Fibroblast of skin of scalp (primary cell): ENCODE measurements around the gene REPS2. TPM values are rescaled to one million over a fixed set of nuclear protein-coding genes. Genes with fewer than 3 reads are reported as not detected.
A peak's percentile ranks its signal among the peaks of the same experiment; 100 is the strongest.
"Not testable (repeated sequence)": the region's sequence is repeated elsewhere in the genome, so short reads cannot be mapped to it uniquely, and the experiment has no call there.

ENCODE experiments used
- DNase-seq: peaks from one replicate; pipeline ENCODE4 v3.0.0-alpha.2; 2013
- polyA plus RNA-seq, 2 experiments: library from polyadenylated mRNA; unstranded; fragments of 120-200 nt; gene quantifications; one replicate each; pipeline ENCODE4 v1.2.1, GENCODE V29; 2013; ENCODE audit not compliant: insufficient read length in 2 of 2

Gene REPS2
- 0.75 TPM for polyA plus RNA-seq (2013, experiment 1 of 2; ENCODE audit: insufficient read length)
- 1.1 TPM for polyA plus RNA-seq (2013, experiment 2 of 2; ENCODE audit: insufficient read length)

- DNase-seq: peak; percentile 61
These were observed at the start of gene REPS2 for GRCh38 chrX:16946361-16946964. REPS2 (plus strand) TSS chrX:16946658; CDS start chrX:16946862, 204 bp downstream.

GRCh38 chrX:16897445-16897844 is 49.0 kb upstream of the REPS2 start:
- no peak for DNase-seq

GRCh38 chrX:16903274-16904022 is 43.0 kb upstream of the REPS2 start:
- no peak for DNase-seq

GRCh38 chrX:16910376-16910775 is 36.1 kb upstream of the REPS2 start:
- DNase-seq: no peak

- no peak for DNase-seq
These were observed 32.4 kb upstream of the REPS2 start for GRCh38 chrX:16914058-16914457.

GRCh38 chrX:16916561-16916960 is 29.9 kb upstream of the REPS2 start:
- DNase-seq: no peak

GRCh38 chrX:16917120-16917519 is 29.3 kb upstream of the REPS2 start:
- no peak for DNase-seq

GRCh38 chrX:16918979-16919378 is 27.5 kb upstream of the REPS2 start:
- DNase-seq: no peak

GRCh38 chrX:16920075-16920474 is 26.4 kb upstream of the REPS2 start:
- DNase-seq: no peak

- no peak for DNase-seq
These were observed 23.3 kb upstream of the REPS2 start for GRCh38 chrX:16923157-16923556.

GRCh38 chrX:16924631-16925480 is 21.6 kb upstream of the REPS2 start:
- DNase-seq: no peak

GRCh38 chrX:16930392-16930791 is 16.1 kb upstream of the REPS2 start:
- no peak for DNase-seq

- DNase-seq: no peak
These were observed 15.1 kb upstream of the REPS2 start for GRCh38 chrX:16931371-16931770.

- DNase-seq: no peak
These were observed 14.4 kb upstream of the REPS2 start for GRCh38 chrX:16931855-16932575.

- DNase-seq: no peak
These were observed 12.3 kb upstream of the REPS2 start for GRCh38 chrX:16934185-16934584.

GRCh38 chrX:16946971-16947562 is 609 bp downstream of the REPS2 start:
- DNase-seq: no peak

GRCh38 chrX:16950423-16950822 is 4.0 kb downstream of the REPS2 start:
- DNase-seq: no peak

GRCh38 chrX:16953606-16954211 is 7.3 kb downstream of the REPS2 start:
- DNase-seq: no peak

- DNase-seq: no peak
These were observed 11.3 kb downstream of the REPS2 start for GRCh38 chrX:16957751-16958150.

- DNase-seq: no peak
These were observed 11.9 kb downstream of the REPS2 start for GRCh38 chrX:16958356-16958755.

GRCh38 chrX:16962661-16963060 is 16.2 kb downstream of the REPS2 start:
- DNase-seq: not testable (repeated sequence)

- DNase-seq: peak; percentile 6
These were observed 16.8 kb downstream of the REPS2 start for GRCh38 chrX:16963216-16963615.
